HG03039 (cell line): ENCODE results near the gene BCR.
"Not testable (repeated sequence)": the region's sequence is repeated elsewhere in the genome, so short reads cannot be mapped to it uniquely, and the experiment has no call there.

Source experiments
- ATAC-seq: cut with Tn5 transposase; IDR thresholded peaks from one replicate; pipeline ENCODE4 v1.9.1; 2021; ENCODE audit warnings: mild to moderate bottlenecking, moderate library complexity; ENCODE audit not compliant: unreplicated experiment

The BCR gene

DNA sequence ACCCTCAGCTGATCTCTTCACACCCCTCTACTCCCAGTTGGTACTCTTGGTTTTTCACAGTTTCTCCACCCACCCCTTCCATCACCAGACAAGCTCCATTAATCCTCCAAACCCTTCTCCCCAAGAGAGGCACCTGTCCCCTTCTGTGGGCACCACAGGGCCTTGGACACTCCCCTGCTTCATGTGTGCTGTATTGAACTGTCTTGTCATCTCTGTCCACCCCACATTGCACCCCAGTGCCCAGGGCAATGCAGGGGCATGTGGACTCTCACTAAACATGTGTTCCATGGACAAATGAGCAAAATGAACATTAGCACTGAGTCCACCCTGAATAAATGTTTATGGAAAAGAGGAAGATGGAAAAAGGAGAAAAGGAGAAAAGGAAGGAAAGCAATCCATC is 181.4 kb downstream of the BCR start:
- ATAC-seq = no peak

DNA sequence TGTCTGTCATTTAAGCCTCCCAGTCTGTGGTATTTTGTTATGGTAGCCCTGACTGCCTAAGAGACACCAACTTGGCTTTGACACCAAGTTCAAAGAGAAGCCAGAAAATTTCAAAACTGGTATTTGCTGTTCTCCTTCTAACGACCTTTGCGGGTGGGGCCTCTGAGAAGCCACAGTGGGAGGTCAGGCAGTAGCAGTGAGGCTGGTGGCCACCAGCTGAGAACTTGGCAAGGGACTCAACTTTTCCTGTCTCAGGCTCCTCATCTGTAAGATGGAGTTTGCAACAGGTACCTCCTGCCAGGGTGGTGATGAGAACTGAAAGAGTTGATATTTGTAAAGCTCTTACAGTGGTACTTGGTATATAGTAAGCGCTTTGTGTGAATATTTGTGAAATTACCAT is 183.4 kb downstream of the BCR start:
- ATAC-seq = no peak

DNA sequence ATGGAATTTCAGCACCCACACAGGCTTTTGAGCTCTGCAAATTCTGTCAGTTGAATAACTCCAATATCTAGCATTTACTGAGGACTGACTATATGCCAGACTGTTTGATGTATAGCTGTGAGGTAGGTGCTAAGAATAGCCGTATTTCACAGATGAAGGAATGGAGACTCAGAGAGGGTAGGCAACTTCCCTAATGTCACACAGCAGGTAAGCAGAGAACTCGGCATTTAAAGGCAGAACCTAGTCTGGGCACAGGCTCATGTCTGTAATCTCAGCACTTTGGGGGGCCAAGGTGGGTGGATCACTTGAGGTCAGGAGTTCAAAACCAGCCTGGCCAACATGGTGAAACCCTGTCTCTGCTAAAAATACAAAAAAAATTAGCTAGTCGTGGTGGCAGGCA is 184.1 kb downstream of the BCR start:
- ATAC-seq = no peak

DNA sequence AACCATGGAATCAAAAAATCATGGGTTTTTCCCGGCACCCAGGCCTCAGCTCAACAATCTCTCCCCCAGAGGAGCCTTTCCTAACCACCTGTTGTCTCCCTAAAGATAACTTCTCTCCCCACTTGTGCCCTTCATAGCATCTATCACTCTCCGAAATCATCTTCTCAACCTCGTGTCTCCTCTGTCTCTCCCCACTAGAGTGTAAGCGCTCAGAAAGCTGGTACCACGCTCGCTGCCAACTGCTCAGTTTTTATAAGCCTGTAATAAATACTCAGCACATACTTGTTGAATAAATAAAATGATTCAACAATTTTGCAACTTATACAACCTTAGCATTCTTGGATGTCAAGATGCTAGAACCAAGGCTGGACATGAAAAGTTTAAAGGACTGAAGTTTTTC is 185.2 kb downstream of the BCR start:
- no peak for ATAC-seq

DNA sequence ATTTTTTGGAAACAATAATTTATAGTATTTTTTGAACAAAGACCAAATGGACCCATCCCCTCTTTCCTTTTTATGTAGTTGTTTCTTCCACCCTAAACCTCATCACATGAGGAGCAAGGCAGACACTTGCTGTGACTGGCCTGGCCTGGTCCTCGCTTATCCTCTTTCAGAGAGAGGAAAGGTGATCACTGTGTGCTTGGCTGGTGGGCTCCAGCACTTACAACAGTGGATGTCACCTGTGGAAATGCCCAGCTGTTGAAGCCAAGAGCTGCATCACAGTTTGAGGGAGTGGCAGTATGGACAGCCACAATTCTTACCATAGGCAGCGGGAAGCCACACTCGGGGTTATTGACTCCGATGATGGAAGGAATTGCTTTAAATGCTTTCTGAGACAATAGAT is 185.7 kb downstream of the BCR start:
- no peak for ATAC-seq

DNA sequence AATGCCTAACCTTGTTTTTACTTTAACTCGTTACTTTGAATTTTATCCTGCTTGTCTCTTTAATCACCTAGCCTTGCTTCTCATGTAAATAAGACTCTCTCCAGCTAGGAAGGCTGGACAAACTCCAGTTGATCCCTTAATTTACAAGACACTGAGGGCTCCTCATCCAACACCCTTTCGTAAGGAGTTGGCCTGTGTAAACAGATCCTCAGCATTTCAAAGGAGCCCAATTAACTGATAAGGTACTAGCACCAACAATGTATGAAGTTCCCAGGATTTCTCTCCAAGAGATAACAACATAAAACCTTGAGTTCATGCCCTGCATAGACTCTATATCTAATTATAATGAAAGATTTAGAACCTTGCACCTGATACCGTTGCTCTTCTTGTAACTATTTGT is 186.9 kb downstream of the BCR start:
- not testable (repeated sequence) for ATAC-seq
